NCI-H2107 (cell line): ENCODE data around the gene ZNF79.

Experiments
- DNase-seq: peaks from one replicate; lab custom pipeline; 2025; lab: John Stamatoyannopoulos, UW

Gene ZNF79

DNA sequence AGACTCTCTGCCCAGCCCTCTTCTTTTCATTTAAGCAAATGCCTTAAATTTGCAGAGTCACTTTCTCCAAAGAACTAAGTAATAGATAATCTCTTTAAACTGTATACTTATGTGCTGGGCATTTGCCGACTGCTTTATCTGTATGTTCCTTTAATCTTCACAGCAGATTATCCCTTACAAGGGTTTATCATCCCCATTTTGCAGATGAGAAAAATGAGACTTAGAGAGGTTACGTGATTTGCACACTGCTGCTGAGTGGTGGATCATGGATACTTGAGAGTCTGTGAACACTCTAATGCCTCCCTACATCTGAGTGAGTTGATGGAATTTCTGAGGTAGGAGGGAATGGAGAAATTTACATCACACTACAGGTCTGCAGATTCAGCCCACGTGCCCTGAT, 4.2 kb downstream of the ZNF79 start:
- DNase-seq = no peak

GRCh38 chr9:127430415-127430814, 6.2 kb downstream of the ZNF79 start:
- DNase-seq = no peak

DNA sequence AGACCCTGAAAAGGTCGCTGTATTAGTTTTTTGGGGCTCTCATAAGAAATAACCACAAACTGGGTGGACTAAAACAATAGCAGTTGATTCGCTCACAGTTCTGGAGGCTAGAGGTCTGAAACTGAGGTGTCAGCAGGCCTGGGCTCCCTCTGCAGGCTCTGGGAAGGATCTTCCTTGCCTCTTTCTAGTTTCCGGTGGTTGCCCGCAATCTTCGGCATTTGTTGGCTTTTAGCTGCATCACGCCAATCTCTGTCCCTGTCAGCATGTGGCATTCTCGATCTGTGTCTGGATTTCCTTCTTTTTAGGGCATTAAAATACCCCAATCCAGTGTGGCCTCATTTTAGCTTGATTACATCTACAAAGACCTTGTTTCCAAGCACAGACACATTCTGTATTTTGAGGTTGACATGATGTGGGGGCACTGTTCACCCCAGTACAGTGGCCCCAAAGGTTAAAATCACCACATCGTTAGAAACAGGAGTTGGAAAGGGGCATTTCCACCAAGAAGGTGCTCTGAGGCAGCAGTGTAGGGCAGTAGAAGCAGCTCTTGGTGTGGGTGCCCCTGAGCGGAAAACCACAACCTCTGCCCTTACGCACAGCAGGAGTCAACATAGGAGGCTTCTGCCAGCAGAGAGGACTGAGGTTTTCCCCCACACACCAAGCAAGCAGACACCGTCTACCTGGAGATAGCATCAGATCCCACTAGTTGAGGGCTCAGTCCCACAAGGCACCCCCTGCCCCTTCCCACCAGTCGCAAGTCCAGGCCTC, 13.5 kb downstream of the ZNF79 start:
- no peak for DNase-seq

GRCh38 chr9:127438394-127438793, 14.2 kb downstream of the ZNF79 start:
- no peak for DNase-seq

GRCh38 chr9:127444283-127444920, 20.2 kb downstream of the ZNF79 start:
- no peak for DNase-seq

DNA sequence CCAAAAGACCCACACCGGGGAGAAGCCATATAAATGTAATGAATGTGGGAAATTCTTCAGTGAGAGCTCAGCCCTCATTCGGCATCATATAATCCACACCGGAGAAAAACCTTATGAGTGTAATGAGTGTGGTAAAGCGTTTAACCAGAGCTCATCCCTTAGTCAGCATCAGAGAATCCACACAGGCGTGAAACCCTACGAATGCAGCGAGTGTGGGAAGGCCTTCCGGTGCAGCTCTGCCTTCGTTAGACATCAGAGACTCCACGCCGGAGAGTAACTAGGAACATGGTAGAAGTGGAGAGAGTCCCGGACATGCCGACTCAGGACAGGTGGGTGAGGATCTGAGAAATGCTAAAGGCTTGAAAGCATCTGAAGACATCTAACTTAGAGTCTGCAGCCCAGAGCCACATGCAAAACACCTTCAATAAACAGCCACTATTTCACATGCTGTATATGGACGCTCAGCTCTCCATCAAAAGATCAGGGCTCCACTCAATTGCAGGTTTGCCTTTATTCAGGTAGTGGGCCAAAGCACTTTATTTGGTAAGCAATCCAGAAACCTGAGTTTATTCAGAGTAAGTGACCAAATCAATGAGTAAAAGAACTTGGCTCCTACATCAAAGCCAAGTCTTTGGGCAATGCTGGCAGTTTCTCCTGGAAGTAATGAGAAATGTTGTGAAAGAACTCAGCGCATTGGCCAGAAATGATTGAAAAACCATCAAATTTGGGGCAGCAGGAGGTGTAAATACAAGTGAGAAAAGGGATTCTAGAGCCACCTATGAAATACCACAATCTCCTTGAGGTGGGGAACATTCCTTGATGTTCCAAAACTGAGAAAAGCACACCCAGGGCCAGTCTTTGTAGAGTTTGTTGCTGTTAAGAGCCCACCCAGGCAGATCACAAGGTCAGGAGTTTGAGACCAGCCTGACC, 21.0 kb downstream of the ZNF79 start:
- DNase-seq = no peak

DNA sequence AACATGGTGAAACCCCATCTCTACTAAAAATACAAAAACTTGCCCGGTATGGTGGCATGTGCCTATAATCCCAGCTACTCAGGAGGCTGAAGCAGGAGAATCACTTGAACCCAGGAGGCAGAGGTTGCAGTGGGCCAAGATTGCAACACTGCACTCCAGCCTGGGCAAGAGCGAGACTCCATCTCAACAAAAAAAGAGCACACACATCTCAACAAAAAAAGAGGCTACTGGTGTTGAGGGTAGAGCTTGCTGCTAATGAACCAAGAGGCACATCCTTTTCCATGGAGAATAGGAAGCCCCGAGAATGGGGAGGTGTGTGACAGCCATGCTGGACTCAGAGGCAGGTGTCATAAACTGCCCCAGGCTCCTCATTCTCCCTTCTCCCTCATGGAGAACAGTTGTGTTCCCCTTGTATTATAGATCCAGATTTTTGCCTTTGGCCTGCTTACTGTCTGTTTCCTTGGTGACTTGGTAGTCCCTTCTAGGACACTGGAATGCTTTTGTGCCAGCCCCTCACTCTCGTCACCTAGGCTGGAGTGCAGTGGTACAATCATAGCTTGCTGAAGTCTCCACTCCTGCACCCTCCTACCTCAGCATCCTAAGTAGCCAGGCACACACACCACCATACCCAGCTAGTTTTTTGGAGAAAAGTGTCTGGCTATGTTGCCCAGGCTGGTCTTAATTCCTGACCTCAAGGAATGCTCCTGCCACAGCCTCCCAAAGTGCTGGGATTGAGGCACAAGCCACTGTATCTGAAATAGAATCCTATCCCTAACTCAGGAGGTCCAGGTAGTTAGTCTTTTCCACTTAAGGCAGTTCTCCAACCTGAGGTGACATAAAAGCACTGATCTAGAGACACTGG, 21.9 kb downstream of the ZNF79 start:
- no peak for DNase-seq

- no peak for DNase-seq
Observed at GRCh38 chr9:127446713-127447415, 22.7 kb downstream of the ZNF79 start.

- no peak for DNase-seq
Observed at GRCh38 chr9:127447416-127448111, 23.4 kb downstream of the ZNF79 start.

- DNase-seq = no peak
Observed at GRCh38 chr9:127448112-127448805, 24.1 kb downstream of the ZNF79 start.

DNA sequence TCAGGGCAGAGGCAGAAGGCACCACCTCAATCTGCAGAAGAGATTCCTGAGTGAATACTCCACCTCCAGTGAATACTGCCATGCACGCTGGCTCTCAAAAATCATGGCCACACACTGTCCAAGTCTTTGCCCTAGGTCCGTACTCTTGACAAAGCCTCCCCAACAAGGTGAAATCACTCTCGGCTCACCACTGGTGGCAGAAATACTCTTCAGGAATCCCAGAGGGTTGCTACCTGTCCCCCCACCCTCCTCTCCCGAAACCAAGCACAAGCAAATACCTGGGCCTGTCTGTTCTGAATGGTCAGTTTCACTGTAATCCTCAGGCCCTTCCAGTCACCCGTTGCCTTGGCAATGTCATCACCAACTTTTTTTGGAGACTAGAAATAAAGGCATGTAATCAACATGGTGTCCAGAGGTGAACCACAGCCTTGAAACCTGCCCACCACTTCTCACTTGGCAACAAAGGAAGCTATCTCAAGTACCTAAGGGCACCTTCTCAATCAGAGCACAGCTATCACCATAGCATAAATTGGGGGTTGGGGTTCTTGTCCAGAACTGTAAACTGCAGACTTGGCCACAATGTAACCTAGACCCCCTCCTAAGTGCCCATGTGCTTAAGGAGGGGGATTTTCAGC, 25.3 kb downstream of the ZNF79 start:
- no peak for DNase-seq

DNA sequence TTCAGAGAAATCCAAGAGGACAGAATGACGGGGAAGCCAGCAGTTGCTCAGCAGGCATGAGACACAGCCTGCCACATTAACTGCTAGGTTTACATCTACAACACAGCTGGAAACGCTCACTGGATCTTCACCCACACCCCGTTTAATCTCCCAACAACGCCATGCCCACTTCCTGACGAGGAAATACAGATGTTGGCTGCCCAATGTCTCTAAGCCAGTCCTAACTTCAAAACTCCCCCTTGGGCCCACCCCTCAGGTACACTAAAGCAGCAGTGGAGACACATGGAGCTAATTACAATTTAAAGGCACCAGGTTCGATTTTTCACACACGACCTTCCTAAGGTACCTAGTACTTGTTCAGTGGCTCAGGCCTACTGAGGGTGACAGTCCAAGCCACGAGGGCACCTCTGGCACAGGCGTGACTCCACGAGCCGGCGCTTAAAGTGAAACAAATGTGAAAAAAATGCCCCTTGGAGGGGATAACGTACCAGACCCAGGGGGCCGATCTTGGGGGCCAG, 26.1 kb downstream of the ZNF79 start:
- no peak for DNase-seq

- peak; percentile 92 for DNase-seq
Observed at GRCh38 chr9:127450830-127451607, 26.8 kb downstream of the ZNF79 start, which contains the start of the genes LRSAM1 and RPL12. Gene LRSAM1, plus strand, starts transcription at chr9:127451510. Its CDS starts 3,018 bp downstream, at chr9:127454528. Gene RPL12, minus strand, starts transcription at chr9:127451406. Its CDS starts 89 bp downstream, at chr9:127451317.

- DNase-seq = no peak
Observed at GRCh38 chr9:127451608-127451857, 27.4 kb downstream of the ZNF79 start.

GRCh38 chr9:127451858-127452656, 27.9 kb downstream of the ZNF79 start:
- DNase-seq = no peak

DNA sequence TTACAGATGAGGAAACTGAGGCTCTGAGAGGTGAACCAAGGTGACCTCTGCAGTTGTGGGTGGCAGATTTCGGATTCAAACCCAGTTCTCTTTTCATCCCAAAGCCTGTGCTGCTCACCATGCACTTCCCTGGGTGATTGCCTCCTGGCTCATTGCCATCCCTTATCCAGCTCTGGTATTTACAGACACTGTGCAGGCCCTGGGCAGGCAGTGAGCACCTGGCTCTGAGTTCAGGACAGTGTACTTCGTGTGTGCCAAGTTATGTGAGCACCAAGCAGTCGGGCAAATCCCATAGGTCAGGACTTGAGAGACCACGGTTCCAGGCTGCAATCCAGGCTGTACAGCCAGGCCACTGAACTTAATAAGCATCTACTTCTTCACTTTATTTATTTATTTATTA, 28.5 kb downstream of the ZNF79 start:
- DNase-seq = no peak

GRCh38 chr9:127455324-127455992, 31.3 kb downstream of the ZNF79 start:
- no peak for DNase-seq
